Measurements from ENCODE around the gene SNIP1.
"Not testable (repeated sequence)": the region's sequence is repeated elsewhere in the genome, so short reads cannot be mapped to it uniquely, and the experiment has no call there.

The SNIP1 gene

DNA sequence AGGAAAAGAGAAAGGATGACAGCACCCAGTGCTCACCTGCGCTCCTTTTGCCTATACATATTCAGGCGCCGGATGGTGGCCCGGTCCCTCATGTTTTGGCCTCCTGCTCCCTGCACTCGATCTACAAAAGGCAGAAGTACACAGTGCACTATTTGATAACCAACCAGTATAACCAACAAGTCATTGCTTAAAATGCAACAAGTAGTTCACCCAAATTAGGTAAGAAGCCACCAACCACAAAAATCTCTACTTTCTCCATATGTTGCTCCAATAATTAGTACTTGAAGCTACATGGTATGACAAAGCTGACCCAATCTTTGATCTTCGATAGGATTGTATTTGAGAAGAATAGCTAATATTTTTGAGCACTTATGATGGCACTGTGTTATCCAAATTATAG lies 39.6 kb upstream of the SNIP1 start:
- TF ChIP-seq ZFX (IDR thresholded peaks at IDR 0.05), result no peak
- TF ChIP-seq, protein P1, sequence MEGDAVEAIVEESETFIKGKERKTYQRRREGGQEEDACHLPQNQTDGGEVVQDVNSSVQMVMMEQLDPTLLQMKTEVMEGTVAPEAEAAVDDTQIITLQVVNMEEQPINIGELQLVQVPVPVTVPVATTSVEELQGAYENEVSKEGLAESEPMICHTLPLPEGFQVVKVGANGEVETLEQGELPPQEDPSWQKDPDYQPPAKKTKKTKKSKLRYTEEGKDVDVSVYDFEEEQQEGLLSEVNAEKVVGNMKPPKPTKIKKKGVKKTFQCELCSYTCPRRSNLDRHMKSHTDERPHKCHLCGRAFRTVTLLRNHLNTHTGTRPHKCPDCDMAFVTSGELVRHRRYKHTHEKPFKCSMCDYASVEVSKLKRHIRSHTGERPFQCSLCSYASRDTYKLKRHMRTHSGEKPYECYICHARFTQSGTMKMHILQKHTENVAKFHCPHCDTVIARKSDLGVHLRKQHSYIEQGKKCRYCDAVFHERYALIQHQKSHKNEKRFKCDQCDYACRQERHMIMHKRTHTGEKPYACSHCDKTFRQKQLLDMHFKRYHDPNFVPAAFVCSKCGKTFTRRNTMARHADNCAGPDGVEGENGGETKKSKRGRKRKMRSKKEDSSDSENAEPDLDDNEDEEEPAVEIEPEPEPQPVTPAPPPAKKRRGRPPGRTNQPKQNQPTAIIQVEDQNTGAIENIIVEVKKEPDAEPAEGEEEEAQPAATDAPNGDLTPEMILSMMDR (conservative IDR thresholded peaks at IDR 0.05), result no peak
- H3K27ac ChIP-seq, result no peak overlapping the region

DNA sequence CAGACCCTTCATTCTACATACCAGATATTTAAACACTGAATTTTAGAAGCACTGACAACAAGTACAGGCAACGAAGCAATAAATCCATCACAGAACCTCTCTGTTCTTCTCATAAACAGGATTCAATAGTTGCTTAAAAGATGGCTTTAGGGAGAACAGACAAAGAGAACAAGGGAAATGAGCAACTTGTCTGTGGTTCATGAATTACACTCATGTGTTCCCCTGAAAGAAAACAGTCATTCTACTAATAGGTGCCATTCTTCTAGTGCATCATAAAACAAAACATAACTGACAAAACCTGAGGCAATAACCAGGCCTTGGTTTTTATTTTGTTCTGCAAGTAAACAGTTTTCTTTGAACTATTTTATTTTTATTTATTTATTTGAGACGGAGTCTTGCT lies 34.8 kb upstream of the SNIP1 start:
- no peak for TF ChIP-seq ZFX (IDR thresholded peaks at IDR 0.05)
- TF ChIP-seq, protein P1 (conservative IDR thresholded peaks at IDR 0.05), result no peak
- no peak overlapping the region for H3K27ac ChIP-seq

DNA sequence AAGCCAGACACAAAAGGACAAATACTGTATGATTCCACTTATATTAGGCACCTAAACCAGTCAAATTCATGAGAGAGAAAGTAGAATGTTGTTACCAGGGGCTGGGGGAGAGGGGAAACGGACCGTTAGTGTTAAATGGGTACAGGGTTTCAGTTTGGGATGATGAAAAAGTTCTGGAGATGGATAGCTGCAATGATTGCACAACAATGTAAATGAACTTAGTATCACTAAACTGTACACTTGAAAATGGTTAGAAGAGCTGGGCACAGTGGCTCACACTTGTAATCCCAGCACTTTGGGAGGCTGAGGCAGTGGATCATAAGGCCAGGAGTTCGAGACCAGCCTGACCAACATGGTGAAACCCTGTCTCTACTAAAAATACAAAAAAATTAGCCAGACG lies 30.5 kb upstream of the SNIP1 start:
- H3K27ac ChIP-seq, result not testable (repeated sequence)

DNA sequence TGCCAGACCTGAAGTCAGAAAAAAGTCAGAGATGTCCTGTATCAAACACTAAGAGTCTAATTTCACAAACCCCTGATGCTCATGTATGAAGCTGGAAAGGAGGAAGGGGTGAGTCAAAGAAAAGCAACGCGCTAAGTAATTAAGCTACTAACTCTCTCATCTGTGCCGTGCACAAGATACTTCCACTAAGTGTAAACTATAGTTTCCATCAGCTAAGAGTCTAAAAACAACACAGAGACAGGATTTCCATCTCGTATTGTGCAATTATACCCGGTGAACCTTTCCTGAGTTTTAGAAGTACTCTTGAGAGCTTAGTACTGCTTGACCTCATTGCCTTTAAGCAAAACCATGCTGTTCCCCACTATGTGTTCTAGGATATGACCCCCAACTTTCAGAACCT lies 21.6 kb upstream of the SNIP1 start:
- no peak overlapping the region for H3K27ac ChIP-seq
- TF ChIP-seq, protein P1 (conservative IDR thresholded peaks at IDR 0.05), result no peak
- no peak for TF ChIP-seq ZFX (IDR thresholded peaks at IDR 0.05)

DNA sequence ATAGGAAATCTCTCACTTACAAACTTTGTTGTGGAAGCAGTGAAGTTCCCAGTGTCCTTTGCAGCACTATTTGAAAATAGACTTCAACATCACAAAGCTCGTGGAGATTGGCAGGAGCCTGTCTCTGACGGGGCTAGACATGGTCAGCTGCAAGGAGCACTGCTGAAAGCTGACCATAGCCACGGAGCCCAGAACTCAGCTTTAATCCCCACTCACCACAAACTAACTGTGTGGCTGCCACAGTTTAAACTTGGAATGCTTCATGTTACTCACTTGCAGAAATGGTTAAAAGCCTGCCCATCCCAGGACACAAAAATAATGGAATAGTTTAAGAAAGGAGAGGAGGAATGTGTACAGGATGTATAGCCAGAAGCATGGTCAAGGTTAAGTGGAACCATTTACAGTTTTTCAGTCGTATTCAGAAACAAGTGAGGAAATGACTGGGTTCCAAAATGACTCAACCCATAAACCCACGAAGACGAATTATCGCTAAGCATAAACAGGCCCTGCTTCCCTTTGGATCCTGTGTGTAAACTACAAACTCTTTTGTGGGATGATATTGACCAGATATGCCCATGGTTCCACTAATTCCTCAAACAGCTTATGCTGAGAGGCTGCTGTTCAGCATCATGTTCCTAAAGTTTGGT lies 20.9 kb upstream of the SNIP1 start:
- H3K27ac ChIP-seq, result no peak overlapping the region
- no peak for TF ChIP-seq ZFX (IDR thresholded peaks at IDR 0.05)
- TF ChIP-seq, protein P1 (conservative IDR thresholded peaks at IDR 0.05), result no peak

DNA sequence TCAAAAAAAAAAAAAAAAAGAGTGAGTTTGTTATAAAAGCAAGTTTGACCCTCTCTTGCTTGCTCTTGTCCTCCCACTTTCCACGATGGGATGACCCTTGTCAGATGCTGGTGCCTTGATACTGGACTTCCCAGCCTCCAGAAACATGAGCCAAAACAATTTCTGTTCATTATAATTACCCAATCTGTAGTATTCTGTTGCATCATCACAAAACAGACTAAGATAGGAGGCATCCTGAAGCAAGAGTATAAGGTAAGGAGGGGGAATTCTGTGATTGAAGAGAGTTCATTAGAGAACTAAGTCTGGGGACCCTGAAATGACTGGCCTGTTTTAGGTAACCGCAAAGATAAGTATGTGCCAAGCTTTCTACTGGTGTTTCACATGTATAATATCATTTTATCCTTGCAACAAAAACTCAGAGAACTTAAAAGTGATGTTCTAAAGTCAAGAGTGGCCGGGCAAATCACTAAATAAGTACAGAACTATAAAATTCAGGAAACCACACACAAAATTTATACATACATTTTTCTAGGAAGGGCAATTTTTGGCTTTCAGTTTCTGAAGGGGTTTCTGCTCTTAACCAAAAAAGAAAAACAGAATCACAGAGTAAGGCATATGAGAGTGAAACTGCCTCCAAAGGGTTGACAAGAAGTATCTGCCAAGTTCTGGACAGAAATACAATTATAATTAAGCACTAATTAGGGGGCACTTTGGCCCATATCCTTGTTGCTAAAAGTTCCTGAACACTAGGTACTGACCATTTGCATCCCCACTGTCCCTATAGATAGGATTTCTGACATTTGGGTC lies 16.6 kb upstream of the SNIP1 start:
- TF ChIP-seq ZFX (IDR thresholded peaks at IDR 0.05), result no peak
- TF ChIP-seq, protein P1 (conservative IDR thresholded peaks at IDR 0.05), result no peak
- H3K27ac ChIP-seq, result no peak overlapping the region

DNA sequence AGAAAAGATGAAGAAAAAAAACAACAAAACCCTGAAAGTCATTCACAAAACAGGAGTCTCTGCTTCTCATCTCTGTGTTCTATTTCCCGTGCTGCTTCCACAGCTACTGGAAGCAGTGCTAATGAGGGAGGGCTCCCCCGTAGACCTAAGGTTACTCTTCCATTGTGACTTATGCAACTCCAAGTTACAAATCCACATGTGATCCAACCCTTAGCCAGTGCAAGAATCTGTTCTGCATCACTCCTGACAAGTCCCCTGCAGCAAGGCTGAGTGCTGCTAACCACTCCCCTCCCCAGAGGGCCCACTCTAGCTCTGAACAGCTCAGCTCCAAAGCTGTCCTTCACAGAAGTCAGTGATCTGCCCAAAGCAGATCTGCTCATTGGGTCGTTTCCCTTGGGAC lies 12.9 kb upstream of the SNIP1 start:
- TF ChIP-seq, protein P1 (conservative IDR thresholded peaks at IDR 0.05), result no peak
- TF ChIP-seq ZFX (IDR thresholded peaks at IDR 0.05), result no peak
- H3K27ac ChIP-seq, result no peak overlapping the region

Data from C4-2B (cell line).